HG03520 (cell line): ENCODE results near the gene SPTBN5.

Experiments used
- ATAC-seq: cut with Tn5 transposase; IDR thresholded peaks from one replicate; pipeline ENCODE4 v1.9.1; 2021; ENCODE audit warnings: mild to moderate bottlenecking, moderate library complexity; ENCODE audit not compliant: unreplicated experiment

The SPTBN5 gene

GRCh38 chr15:41827290-41827879 is 66.5 kb downstream of the SPTBN5 start:
- ATAC-seq = no peak

- ATAC-seq = no peak
These were observed 68.0 kb downstream of the SPTBN5 start for GRCh38 chr15:41825572-41826535.

- no peak for ATAC-seq
These were observed 68.7 kb downstream of the SPTBN5 start for GRCh38 chr15:41825145-41825544.

GRCh38 chr15:41824062-41824745 is 69.6 kb downstream of the SPTBN5 start:
- ATAC-seq = no peak

GRCh38 chr15:41823502-41823901 is 70.4 kb downstream of the SPTBN5 start:
- ATAC-seq = no peak

- no peak for ATAC-seq
These were observed 70.9 kb downstream of the SPTBN5 start for GRCh38 chr15:41822957-41823356.

GRCh38 chr15:41822471-41822870 is 71.4 kb downstream of the SPTBN5 start:
- ATAC-seq = no peak

GRCh38 chr15:41821831-41822230 is 72.0 kb downstream of the SPTBN5 start:
- ATAC-seq = no peak

- no peak for ATAC-seq
These were observed 72.9 kb downstream of the SPTBN5 start for GRCh38 chr15:41820791-41821423.

- ATAC-seq = no peak
These were observed 74.3 kb downstream of the SPTBN5 start for GRCh38 chr15:41819455-41820050.

GRCh38 chr15:41817781-41818180 is 76.1 kb downstream of the SPTBN5 start:
- no peak for ATAC-seq

GRCh38 chr15:41817327-41817726 is 76.5 kb downstream of the SPTBN5 start:
- ATAC-seq = no peak

- no peak for ATAC-seq
These were observed 77.1 kb downstream of the SPTBN5 start for GRCh38 chr15:41816788-41817187.

- ATAC-seq = no peak
These were observed 79.3 kb downstream of the SPTBN5 start for GRCh38 chr15:41814534-41814933.

GRCh38 chr15:41813426-41813825 is 80.4 kb downstream of the SPTBN5 start:
- no peak for ATAC-seq

GRCh38 chr15:41812820-41813375 is 81.0 kb downstream of the SPTBN5 start:
- ATAC-seq = no peak

- no peak for ATAC-seq
These were observed 82.2 kb downstream of the SPTBN5 start for GRCh38 chr15:41811432-41812195.

- no peak for ATAC-seq
These were observed 83.0 kb downstream of the SPTBN5 start for GRCh38 chr15:41810651-41811431.
